Stomach (tissue), 4 donors: ENCODE results near the gene WDR20.

Experiments
- CTCF ChIP-seq, 7 experiments: fragments of 450-650 bp in 4 of 7; fragments of 200-600 bp in 3 of 7; sonication (generic) in 3 of 7; IDR thresholded peaks; one replicate each; pipeline ENCODE4 v1.5.1; 2016 to 2019; ENCODE audit warnings: antibody characterized with exemption in 7 of 7, control low read depth in 2 of 7, mild to moderate bottlenecking in 1 of 7
- POLR2AphosphoS5 ChIP-seq, 3 donors: sonication (generic); formaldehyde crosslinking; IDR thresholded peaks; one replicate each; pipeline ENCODE4 v1.6.1; 2016; ENCODE audit warnings: antibody characterized with exemption in 3 of 3

GRCh38 chr14:102184316-102185035 is 44.8 kb downstream of the WDR20 start:
- no peak for TF ChIP-seq POLR2AphosphoS5 (IDR thresholded peaks at IDR 0.05)
- no peak for TF ChIP-seq CTCF (IDR thresholded peaks at IDR 0.05)
